Measurements from ENCODE around the gene USP6NL. TPM values are rescaled to one million over a fixed set of nuclear protein-coding genes. Genes with fewer than 3 reads are reported as not detected.
A peak's percentile ranks its signal among the peaks of the same experiment; 100 is the strongest.

The USP6NL gene
- total RNA-seq, 1 donor from 2014 or later, result 64.5 TPM

DNA sequence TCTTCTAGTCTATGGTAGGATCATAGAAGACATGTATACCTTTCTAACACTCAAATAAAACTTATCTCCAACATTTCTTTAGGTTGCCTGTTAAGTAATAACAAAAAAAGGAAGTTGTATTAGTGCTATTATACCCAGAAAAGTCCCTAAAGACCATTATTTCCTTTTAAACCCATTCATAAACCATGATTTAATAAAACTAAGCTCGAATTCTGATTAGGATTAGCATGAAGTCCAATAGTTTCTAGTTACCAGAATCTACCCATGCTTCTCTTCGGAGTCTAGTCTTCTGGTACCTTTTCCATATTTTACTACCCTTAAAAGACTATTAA is 62.7 kb downstream of the USP6NL start:
- Mint-ChIP-seq H3K4me1 (peaks cover 89% of the 10 kb centered on the region), H3K27me3 (no peaks in the 10 kb centered on the region), H3K36me3 (ENCODE audit: low read depth) (peaks cover 12% of the 10 kb centered on the region), H3K9me3 (no peaks in the 10 kb centered on the region), H3K27ac (peak overlapping the region; percentile 72), H3K4me3 (peak overlapping the region; percentile 19)
- ChIA-PET CTCF (interaction anchor here (0.6 to 1.7 kb wide), 2 partner anchors 58 to 60 kb away, joined by 3 to 7 read pairs; no protein-coding TSS in a partner anchor), POLR2A (interaction anchor here (0.9 to 2.8 kb wide), 7 partner anchors 9 to 137 kb away, joined by 3 to 11 read pairs (median 6); no protein-coding TSS in a partner anchor)
- DNase-seq, result no peak
- ATAC-seq (ENCODE audit: low read depth), result peak; percentile 45
- TF ChIP-seq, protein P1, sequence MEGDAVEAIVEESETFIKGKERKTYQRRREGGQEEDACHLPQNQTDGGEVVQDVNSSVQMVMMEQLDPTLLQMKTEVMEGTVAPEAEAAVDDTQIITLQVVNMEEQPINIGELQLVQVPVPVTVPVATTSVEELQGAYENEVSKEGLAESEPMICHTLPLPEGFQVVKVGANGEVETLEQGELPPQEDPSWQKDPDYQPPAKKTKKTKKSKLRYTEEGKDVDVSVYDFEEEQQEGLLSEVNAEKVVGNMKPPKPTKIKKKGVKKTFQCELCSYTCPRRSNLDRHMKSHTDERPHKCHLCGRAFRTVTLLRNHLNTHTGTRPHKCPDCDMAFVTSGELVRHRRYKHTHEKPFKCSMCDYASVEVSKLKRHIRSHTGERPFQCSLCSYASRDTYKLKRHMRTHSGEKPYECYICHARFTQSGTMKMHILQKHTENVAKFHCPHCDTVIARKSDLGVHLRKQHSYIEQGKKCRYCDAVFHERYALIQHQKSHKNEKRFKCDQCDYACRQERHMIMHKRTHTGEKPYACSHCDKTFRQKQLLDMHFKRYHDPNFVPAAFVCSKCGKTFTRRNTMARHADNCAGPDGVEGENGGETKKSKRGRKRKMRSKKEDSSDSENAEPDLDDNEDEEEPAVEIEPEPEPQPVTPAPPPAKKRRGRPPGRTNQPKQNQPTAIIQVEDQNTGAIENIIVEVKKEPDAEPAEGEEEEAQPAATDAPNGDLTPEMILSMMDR (IDR thresholded peaks at IDR 0.05), result no peak
- intact Hi-C loops (cut with micrococcal nuclease), result loop anchor here (1.0 kb wide), 2 partner anchors 9 kb away; no protein-coding TSS in a partner anchor

DNA sequence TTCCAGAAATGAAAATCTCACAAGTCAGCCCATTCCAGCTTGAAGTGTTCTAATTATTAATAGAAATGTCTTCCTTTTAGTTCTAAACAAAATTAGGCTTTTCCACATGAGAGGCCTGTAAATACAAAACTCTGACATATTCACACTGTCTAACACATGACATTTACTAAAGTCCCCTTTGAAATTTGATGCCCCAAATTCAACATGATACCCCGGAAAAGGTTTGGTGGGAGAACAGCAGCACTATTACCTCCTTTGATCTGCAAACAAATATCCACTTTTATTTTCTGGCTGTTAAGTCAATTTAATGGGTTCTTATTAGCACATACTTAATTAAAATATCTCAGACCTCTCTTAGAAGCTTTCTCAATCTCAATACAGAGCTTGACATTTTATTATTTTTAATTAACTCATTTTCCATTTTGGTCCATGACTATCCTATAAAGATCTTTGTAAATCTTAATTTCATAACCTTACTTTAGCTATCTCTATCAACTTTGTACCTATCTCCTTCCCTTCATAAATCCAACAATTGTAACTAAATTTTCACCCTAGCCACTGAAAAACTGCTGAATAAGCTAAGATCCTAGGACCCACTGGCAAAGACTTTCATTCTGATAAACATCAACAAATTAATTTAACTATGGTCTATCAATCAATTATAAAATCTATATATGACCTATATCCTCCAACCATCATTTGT is 63.2 kb downstream of the USP6NL start:
- H3K9me3 Mint-ChIP-seq, result no peaks in the 10 kb centered on the region
- ChIA-PET CTCF (interaction anchor here (0.6 to 1.7 kb wide), 2 partner anchors 58 to 61 kb away, joined by 3 to 7 read pairs; no protein-coding TSS in a partner anchor), POLR2A (interaction anchor here (0.6 to 2.8 kb wide), 10 partner anchors 9 to 175 kb away, joined by 3 to 11 read pairs (median 5); no protein-coding TSS in a partner anchor)
- peaks cover 12% of the 10 kb centered on the region for H3K36me3 Mint-ChIP-seq (ENCODE audit: low read depth)
- H3K27ac Mint-ChIP-seq, result peak overlapping the region; percentile 72
- intact Hi-C loops (cut with micrococcal nuclease), result loop anchor here (1.0 kb wide), 1 partner anchor 9 kb away; no protein-coding TSS in a partner anchor
- peaks cover 84% of the 10 kb centered on the region for H3K4me1 Mint-ChIP-seq
- H3K27me3 Mint-ChIP-seq, result no peaks in the 10 kb centered on the region
- ATAC-seq (ENCODE audit: low read depth) (no peak), DNase-seq (no peak)
- peak overlapping the region; percentile 19 for H3K4me3 Mint-ChIP-seq
- TF ChIP-seq, protein P1 (IDR thresholded peaks at IDR 0.05), result no peak

DNA sequence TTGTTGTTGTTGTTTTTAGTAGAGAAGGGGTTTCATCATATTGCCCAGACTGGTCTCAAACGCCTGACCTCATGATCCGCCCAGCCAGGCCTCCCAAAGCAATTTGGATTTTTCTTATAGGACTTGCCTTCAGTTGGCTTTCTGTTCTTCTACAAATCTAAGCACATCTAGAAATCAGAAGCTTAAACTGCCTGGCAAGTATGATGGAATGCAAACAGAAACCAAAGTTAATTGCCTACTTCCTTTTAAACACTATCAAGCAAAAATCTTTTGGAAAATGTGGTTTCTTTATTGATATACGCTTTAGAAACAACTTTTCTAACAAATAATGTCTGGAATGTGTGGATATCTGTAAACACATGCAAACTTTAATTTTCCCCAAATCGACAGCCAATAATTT is 64.9 kb downstream of the USP6NL start:
- Mint-ChIP-seq H3K9me3 (no peaks in the 10 kb centered on the region), H3K27ac (no peak overlapping the region), H3K4me3 (no peak overlapping the region), H3K27me3 (no peaks in the 10 kb centered on the region), H3K36me3 (ENCODE audit: low read depth) (peaks cover 12% of the 10 kb centered on the region), H3K4me1 (peaks cover 79% of the 10 kb centered on the region)
- intact Hi-C loops (cut with micrococcal nuclease), result no loop called here
- TF ChIP-seq, protein P1 (IDR thresholded peaks at IDR 0.05), result no peak
- DNase-seq (no peak), ATAC-seq (ENCODE audit: low read depth) (no peak)
- ChIA-PET POLR2A (no interaction called here), CTCF (no interaction called here)

DNA sequence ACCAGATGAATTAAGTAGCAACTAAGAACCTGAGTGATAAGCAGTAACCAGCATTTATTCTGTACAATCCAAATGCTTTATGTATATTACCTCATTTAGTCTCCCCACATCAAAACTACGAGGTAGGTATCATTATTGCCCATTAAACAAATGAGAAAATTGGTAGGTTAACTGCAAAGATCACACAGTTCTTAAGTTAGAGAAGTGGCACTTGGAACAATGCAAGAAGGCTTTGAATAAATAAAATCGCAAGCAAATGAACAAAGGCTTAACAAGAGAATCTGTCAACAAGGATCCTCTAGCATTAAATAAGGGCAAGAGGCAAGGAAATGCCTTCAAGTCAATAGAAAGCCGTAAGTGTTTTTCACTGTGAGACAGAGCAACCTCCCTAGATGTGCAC is 70.2 kb downstream of the USP6NL start:
- POLR2A ChIA-PET, result no interaction called here
- no peaks in the 10 kb centered on the region for H3K9me3 Mint-ChIP-seq

More for the DNA sequence above, 70.2 kb downstream of the USP6NL start:
- H3K4me1 Mint-ChIP-seq, result peaks cover 80% of the 10 kb centered on the region
- TF ChIP-seq, protein P1 (IDR thresholded peaks at IDR 0.05), result no peak
- peak overlapping the region; percentile 41 for H3K27ac Mint-ChIP-seq
- no peaks in the 10 kb centered on the region for H3K27me3 Mint-ChIP-seq
- DNase-seq (no peak), ATAC-seq (ENCODE audit: low read depth) (no peak)
- CTCF ChIA-PET, result no interaction called here
- H3K4me3 Mint-ChIP-seq, result no peak overlapping the region
- H3K36me3 Mint-ChIP-seq (ENCODE audit: low read depth), result peaks cover 8% of the 10 kb centered on the region
- intact Hi-C loops (cut with micrococcal nuclease), result no loop called here

Measured in activated B cell treated with CpG ODN at 0.5 μM for 24 hours (primary cell).